Neural cell (in vitro differentiated cells): Measurements from ENCODE around the gene METRN. TPM values are rescaled to one million over a fixed set of nuclear protein-coding genes. Genes with fewer than 3 reads are reported as not detected.

Source experiments
- H2AFZ ChIP-seq: fragments of 200-600, 300-800 bp; sonication (generic), shearing (Covaris generic); 2 replicates; pipeline ENCODE4 v1.6.0; 2014; ENCODE audit warnings: low read depth, mild to moderate bottlenecking, antibody characterized with exemption, low read length, moderate library complexity
- H3F3A ChIP-seq: fragments of 200-600 bp; shearing (Covaris generic); 2 replicates; pipeline ENCODE4 v1.6.1; 2016; ENCODE audit warnings: mild to moderate bottlenecking, moderate library complexity, mixed read lengths, antibody characterized with exemption, low read length; ENCODE audit not compliant: insufficient read depth, poor library complexity, severe bottlenecking
- H3K27ac ChIP-seq: fragments of 200-600, 300-800 bp; sonication (generic), shearing (Covaris generic); 2 replicates; pipeline ENCODE4 v1.5.1; 2014; ENCODE audit warnings: mild to moderate bottlenecking, low read length, moderate library complexity
- H3K27me3 ChIP-seq: fragments of 300-800, 200-600 bp; sonication (generic), shearing (Covaris generic); 2 replicates; pipeline ENCODE4 v1.6.0; 2014; ENCODE audit warnings: mild to moderate bottlenecking, low read depth, low read length, moderate library complexity; ENCODE audit not compliant: insufficient read depth
- H3K36me3 ChIP-seq: fragments of 300-800, 200-600 bp; sonication (generic), shearing (Covaris generic); 2 replicates; pipeline ENCODE4 v1.5.1; 2014; ENCODE audit warnings: mild to moderate bottlenecking, antibody characterized with exemption, low read length, moderate library complexity; ENCODE audit not compliant: insufficient read depth
- H3K4me2 ChIP-seq: fragments of 300-800, 200-600 bp; sonication (generic), shearing (Covaris generic); 2 replicates; pipeline ENCODE4 v1.6.0; 2014; ENCODE audit warnings: mild to moderate bottlenecking, low read length
- H3K4me3 ChIP-seq: fragments of 300-800, 200-600 bp; sonication (generic), shearing (Covaris generic); 2 replicates; pipeline ENCODE4 v1.5.1; 2014; ENCODE audit warnings: mild to moderate bottlenecking, low read length, moderate library complexity
- H3K79me2 ChIP-seq: fragments of 200-600 bp; shearing (Covaris generic); replicated peaks from 2 replicates; pipeline ENCODE4 v1.6.0; 2014; ENCODE audit warnings: mild to moderate bottlenecking, low read length, moderate library complexity; ENCODE audit not compliant: insufficient read depth
- H3K9ac ChIP-seq: fragments of 300-800, 200-600 bp; sonication (generic), shearing (Covaris generic); 2 replicates; pipeline ENCODE4 v1.6.1; 2016; ENCODE audit warnings: mild to moderate bottlenecking, low read length, mixed read lengths
- H3K9me2 ChIP-seq: fragments of 200-600 bp; shearing (Covaris generic); 2 replicates; pipeline ENCODE4 v1.6.1; 2016; ENCODE audit warnings: mild to moderate bottlenecking, low read length, mixed read lengths; ENCODE audit not compliant: insufficient read depth
- H3K9me3 ChIP-seq: fragments of 200-600, 300-800 bp; sonication (generic), shearing (Covaris generic); 2 replicates; pipeline ENCODE4 v1.6.1; 2016; ENCODE audit warnings: mild to moderate bottlenecking, mixed run types, low read length, moderate library complexity, mixed read lengths
- H4K20me1 ChIP-seq: fragments of 200-600 bp; shearing (Covaris generic); 2 replicates; pipeline ENCODE4 v1.6.1; 2016; ENCODE audit warnings: mild to moderate bottlenecking, mixed run types; ENCODE audit not compliant: insufficient read depth
- EP300 ChIP-seq: fragments of 450-650 bp; conservative IDR thresholded peaks from 2 replicates; pipeline ENCODE4 v1.6.1; 2014; ENCODE audit warnings: antibody characterized with exemption, mild to moderate bottlenecking, moderate library complexity; ENCODE audit not compliant: poor library complexity, severe bottlenecking
- EZH2 ChIP-seq: fragments of 200-600, 300-800 bp; shearing (Covaris generic), sonication (generic); IDR thresholded peaks from 2 replicates; pipeline ENCODE4 v1.6.1; 2014; ENCODE audit warnings: antibody characterized with exemption, low read length, borderline replicate concordance, mild to moderate bottlenecking; ENCODE audit not compliant: insufficient read depth, poor library complexity, severe bottlenecking
- MXI1 ChIP-seq: fragments of 450-650 bp; conservative IDR thresholded peaks from 2 replicates; pipeline ENCODE4 v1.6.1; 2014; ENCODE audit warnings: antibody characterized with exemption, mild to moderate bottlenecking; ENCODE audit not compliant: poor library complexity, severe bottlenecking
- POLR2AphosphoS5 ChIP-seq: IDR thresholded peaks from 2 replicates; pipeline ENCODE4 v1.6.1; 2012
- RAD21 ChIP-seq: fragments of 450-650 bp; conservative IDR thresholded peaks from 2 replicates; pipeline ENCODE4 v1.6.1; 2014; ENCODE audit warnings: antibody characterized with exemption, mild to moderate bottlenecking, moderate library complexity
- SMC3 ChIP-seq: fragments of 450-650 bp; conservative IDR thresholded peaks from 2 replicates; pipeline ENCODE4 v1.6.1; 2014; ENCODE audit warnings: antibody characterized with exemption, mild to moderate bottlenecking, moderate library complexity; ENCODE audit not compliant: poor library complexity
- TAF1 ChIP-seq: IDR thresholded peaks from 2 replicates; pipeline ENCODE4 v1.6.1; 2012; ENCODE audit warnings: low read depth
- polyA plus RNA-seq: library from polyadenylated mRNA; depleted of rRNA; stranded (reverse); fragments of >200 nt; gene quantifications from 2 replicates; pipeline ENCODE4 v1.2.3, GENCODE V29; 2014
- TF ChIP-seq, protein P1 (sequence below): IDR thresholded peaks from 2 replicates; pipeline ENCODE4 v1.6.1; 2012; ENCODE audit warnings: borderline replicate concordance
- TF ChIP-seq, protein P2 (sequence below): fragments of 450-650 bp; IDR thresholded peaks from 2 replicates; pipeline ENCODE4 v1.5.1; 2014; ENCODE audit warnings: antibody characterized with exemption, mild to moderate bottlenecking, moderate library complexity; ENCODE audit not compliant: poor library complexity, severe bottlenecking

Gene METRN
- polyA plus RNA-seq, 1 donor from 2014 or later = 37.6 TPM

DNA sequence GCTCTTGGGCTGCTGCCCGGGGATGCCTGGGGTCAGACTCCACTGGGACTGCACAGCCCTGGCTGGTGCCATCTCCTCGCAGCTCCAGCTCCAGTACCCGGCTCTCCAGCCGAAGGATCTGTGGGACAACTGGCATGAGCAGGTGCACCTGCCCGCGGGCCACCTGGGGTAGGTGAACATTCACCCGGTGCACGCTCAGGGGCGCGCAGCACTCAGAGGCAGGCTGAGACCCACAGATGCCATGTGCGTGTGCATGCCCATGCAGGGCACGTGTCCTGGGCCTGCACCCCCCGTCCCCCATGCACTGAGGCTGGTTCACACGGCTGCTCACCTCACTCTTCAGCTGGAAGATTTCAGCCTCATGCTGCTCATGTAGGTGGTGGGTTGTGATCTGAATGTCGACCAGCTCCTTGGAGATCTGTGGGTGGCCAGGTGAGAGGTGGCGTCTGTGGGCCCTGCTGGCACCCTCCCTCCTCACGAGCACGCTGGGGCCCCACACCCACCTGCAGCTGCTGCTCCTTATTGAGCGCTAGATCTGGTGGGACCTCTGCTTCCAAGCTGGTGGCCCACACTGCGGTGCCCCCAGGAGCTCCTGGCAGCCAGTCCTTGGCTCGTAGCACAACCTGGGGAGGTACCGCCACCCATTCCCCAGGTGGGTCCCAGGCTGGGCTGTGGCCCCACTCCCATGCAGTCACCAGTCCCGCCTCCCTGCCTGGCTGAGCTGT lies 10.7 kb downstream of the METRN start:
- no peak overlapping the region for H3K4me2 ChIP-seq
- no peaks in the 10 kb centered on the region for H4K20me1 ChIP-seq
- no peak overlapping the region for H2AFZ ChIP-seq
- peaks cover 7% of the 10 kb centered on the region for H3K27me3 ChIP-seq
- no peaks in the 10 kb centered on the region for H3K79me2 ChIP-seq
- no peaks in the 10 kb centered on the region for H3F3A ChIP-seq
- no peak overlapping the region for H3K9ac ChIP-seq
- no peaks in the 10 kb centered on the region for H3K9me2 ChIP-seq
- H3K9me3 ChIP-seq = no peaks in the 10 kb centered on the region
- TF ChIP-seq POLR2AphosphoS5 (no peak), RAD21 (no peak), TAF1 (no peak), EZH2 (no peak), MXI1 (no peak), SMC3 (no peak), EP300 (no peak)
- TF ChIP-seq, protein P1, sequence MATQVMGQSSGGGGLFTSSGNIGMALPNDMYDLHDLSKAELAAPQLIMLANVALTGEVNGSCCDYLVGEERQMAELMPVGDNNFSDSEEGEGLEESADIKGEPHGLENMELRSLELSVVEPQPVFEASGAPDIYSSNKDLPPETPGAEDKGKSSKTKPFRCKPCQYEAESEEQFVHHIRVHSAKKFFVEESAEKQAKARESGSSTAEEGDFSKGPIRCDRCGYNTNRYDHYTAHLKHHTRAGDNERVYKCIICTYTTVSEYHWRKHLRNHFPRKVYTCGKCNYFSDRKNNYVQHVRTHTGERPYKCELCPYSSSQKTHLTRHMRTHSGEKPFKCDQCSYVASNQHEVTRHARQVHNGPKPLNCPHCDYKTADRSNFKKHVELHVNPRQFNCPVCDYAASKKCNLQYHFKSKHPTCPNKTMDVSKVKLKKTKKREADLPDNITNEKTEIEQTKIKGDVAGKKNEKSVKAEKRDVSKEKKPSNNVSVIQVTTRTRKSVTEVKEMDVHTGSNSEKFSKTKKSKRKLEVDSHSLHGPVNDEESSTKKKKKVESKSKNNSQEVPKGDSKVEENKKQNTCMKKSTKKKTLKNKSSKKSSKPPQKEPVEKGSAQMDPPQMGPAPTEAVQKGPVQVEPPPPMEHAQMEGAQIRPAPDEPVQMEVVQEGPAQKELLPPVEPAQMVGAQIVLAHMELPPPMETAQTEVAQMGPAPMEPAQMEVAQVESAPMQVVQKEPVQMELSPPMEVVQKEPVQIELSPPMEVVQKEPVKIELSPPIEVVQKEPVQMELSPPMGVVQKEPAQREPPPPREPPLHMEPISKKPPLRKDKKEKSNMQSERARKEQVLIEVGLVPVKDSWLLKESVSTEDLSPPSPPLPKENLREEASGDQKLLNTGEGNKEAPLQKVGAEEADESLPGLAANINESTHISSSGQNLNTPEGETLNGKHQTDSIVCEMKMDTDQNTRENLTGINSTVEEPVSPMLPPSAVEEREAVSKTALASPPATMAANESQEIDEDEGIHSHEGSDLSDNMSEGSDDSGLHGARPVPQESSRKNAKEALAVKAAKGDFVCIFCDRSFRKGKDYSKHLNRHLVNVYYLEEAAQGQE = no peak
- TF ChIP-seq, protein P2, sequence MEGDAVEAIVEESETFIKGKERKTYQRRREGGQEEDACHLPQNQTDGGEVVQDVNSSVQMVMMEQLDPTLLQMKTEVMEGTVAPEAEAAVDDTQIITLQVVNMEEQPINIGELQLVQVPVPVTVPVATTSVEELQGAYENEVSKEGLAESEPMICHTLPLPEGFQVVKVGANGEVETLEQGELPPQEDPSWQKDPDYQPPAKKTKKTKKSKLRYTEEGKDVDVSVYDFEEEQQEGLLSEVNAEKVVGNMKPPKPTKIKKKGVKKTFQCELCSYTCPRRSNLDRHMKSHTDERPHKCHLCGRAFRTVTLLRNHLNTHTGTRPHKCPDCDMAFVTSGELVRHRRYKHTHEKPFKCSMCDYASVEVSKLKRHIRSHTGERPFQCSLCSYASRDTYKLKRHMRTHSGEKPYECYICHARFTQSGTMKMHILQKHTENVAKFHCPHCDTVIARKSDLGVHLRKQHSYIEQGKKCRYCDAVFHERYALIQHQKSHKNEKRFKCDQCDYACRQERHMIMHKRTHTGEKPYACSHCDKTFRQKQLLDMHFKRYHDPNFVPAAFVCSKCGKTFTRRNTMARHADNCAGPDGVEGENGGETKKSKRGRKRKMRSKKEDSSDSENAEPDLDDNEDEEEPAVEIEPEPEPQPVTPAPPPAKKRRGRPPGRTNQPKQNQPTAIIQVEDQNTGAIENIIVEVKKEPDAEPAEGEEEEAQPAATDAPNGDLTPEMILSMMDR = no peak
- no peak overlapping the region for H3K27ac ChIP-seq
- H3K36me3 ChIP-seq = no peaks in the 10 kb centered on the region
- H3K4me3 ChIP-seq = no peak overlapping the region

GRCh38 chr16:726188-726437 lies 11.2 kb downstream of the METRN start:
- no peaks in the 10 kb centered on the region for H3F3A ChIP-seq
- no peaks in the 10 kb centered on the region for H3K79me2 ChIP-seq
- no peaks in the 10 kb centered on the region for H4K20me1 ChIP-seq
- H3K27ac ChIP-seq = no peak overlapping the region
- H3K4me3 ChIP-seq = no peak overlapping the region
- no peaks in the 10 kb centered on the region for H3K36me3 ChIP-seq
- no peak overlapping the region for H2AFZ ChIP-seq
- H3K9ac ChIP-seq = peak overlapping the region; percentile 9
- TF ChIP-seq, protein P1 = no peak
- TF ChIP-seq EZH2 (no peak), POLR2AphosphoS5 (no peak), EP300 (no peak), SMC3 (no peak), RAD21 (no peak), MXI1 (no peak)
- TF ChIP-seq, protein P2 = no peak
- no peak overlapping the region for H3K4me2 ChIP-seq
- H3K9me3 ChIP-seq = no peaks in the 10 kb centered on the region
- peaks cover 7% of the 10 kb centered on the region for H3K27me3 ChIP-seq
- no peaks in the 10 kb centered on the region for H3K9me2 ChIP-seq
